Measurements from ENCODE around the gene FYTTD1. TPM values are rescaled to one million over a fixed set of nuclear protein-coding genes. Genes with fewer than 3 reads are reported as not detected.

Gene FYTTD1
- total RNA-seq, 1 donor from 2014 or later, result 24.5 TPM

DNA sequence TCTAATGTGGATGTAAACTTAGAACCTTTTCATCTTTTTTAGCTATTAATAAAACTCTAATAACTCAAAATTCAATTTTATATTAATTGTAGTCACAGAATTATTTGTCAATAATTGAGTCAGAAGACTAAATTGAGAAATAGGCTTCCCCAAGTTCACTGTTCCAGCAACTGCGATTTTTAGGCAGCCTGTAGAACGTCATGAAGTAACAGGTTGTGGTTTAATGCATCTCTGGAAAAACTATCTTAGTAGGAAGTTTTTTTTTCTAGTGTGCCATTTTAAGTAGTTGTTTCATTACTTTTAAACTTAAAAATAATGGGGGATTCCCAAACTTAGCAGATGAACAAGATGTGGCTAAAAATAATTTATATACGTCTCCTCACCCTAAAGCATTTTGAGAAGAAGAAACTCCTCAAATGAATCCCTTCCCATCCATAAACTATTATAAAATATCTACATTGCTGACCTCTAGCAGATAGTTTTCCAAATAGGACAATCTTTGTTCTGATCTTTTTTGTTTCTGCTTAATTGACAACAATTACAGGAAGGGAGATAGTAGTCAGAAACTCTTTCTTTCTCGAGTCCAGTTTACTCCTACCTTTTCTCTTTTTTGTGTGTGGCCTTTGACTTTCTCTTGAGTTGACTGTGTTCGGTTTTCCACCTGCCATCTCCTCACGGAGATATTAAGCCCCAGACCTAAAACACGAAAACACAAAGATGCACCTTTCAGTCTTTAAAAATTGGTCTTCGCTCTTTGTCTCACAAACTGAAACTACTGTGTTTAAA lies 84.4 kb downstream of the FYTTD1 start:
- Histone ChIP-seq H3K4me3 (ENCODE audit: low read depth, low read length) (no peak overlapping the region), H3K36me3 (ENCODE audit: control insufficient read depth, insufficient read depth, low read length) (peaks cover 1% of the 10 kb centered on the region), H3K27me3 (ENCODE audit: control insufficient read depth, insufficient read depth, low read length) (no peaks in the 10 kb centered on the region)
- DNase-seq (ENCODE audit: low read depth), result no peak
- no peak for TF ChIP-seq CTCF (IDR thresholded peaks at IDR 0.05; ENCODE audit: insufficient read depth, low read length, poor library complexity, severe bottlenecking)

GRCh38 chr3:197835509-197835908 lies 85.8 kb downstream of the FYTTD1 start:
- no peak for TF ChIP-seq CTCF (IDR thresholded peaks at IDR 0.05; ENCODE audit: insufficient read depth, low read length, poor library complexity, severe bottlenecking)
- peaks cover 1% of the 10 kb centered on the region for H3K36me3 ChIP-seq (ENCODE audit: control insufficient read depth, insufficient read depth, low read length)
- H3K4me3 ChIP-seq (ENCODE audit: low read depth, low read length), result no peak overlapping the region
- DNase-seq (ENCODE audit: low read depth), result no peak
- H3K27me3 ChIP-seq (ENCODE audit: control insufficient read depth, insufficient read depth, low read length), result no peaks in the 10 kb centered on the region

DNA sequence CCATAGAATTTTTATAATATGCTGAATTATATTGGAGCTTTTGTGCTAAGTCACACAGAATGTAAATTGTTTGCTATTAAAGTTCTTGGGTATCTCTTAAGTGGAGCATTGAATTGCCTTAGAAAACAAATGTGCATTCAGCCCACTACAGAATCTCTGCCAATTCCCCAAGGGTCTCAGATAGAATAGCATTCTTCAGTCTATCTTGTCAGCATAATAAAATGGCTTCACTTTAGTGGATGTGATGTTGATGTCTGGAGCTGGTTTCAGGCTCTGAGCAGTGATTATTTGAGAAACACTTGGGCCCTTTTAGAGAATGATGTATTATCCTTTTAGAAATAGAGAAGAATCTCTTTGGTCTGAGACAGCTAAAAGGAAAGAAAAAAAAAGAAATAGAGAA lies 86.6 kb downstream of the FYTTD1 start:
- Histone ChIP-seq H3K36me3 (ENCODE audit: control insufficient read depth, insufficient read depth, low read length) (peaks cover 1% of the 10 kb centered on the region), H3K27me3 (ENCODE audit: control insufficient read depth, insufficient read depth, low read length) (no peaks in the 10 kb centered on the region), H3K4me3 (ENCODE audit: low read depth, low read length) (no peak overlapping the region)
- DNase-seq (ENCODE audit: low read depth), result no peak
- no peak for TF ChIP-seq CTCF (IDR thresholded peaks at IDR 0.05; ENCODE audit: insufficient read depth, low read length, poor library complexity, severe bottlenecking)

Other genes starting within 250 kb of the FYTTD1 start
- gene BDH1, start 193.9 kb upstream of the FYTTD1 start, total RNA-seq, result 14.1 and 17.0 TPM in 2 replicates
- 31.1 and 47.3 TPM in 2 replicates for gene RUBCN, start 13.0 kb upstream of the FYTTD1 start, total RNA-seq
- gene LRCH3, start 41.4 kb downstream of the FYTTD1 start, total RNA-seq, result 22.8 and 27.5 TPM in 2 replicates
- 988 and 1,140 TPM in 2 replicates for gene RPL35A, start 200.3 kb downstream of the FYTTD1 start, total RNA-seq
- 5.9 and 7.8 TPM in 2 replicates for gene LMLN, start 210.3 kb downstream of the FYTTD1 start, total RNA-seq